Mucosa of stomach (tissue), 1 donor: ENCODE results near the gene TRIML1.
"Not testable (repeated sequence)": the region's sequence is repeated elsewhere in the genome, so short reads cannot be mapped to it uniquely, and the experiment has no call there.

Experiments
- H3K27me3 ChIP-seq: one replicate; pipeline ENCODE4 v1.7.0; 2013; ENCODE audit warnings: mild to moderate bottlenecking, low read length; ENCODE audit not compliant: control insufficient read depth, insufficient read depth
- H3K36me3 ChIP-seq: one replicate; pipeline ENCODE4 v1.7.0; 2013; ENCODE audit warnings: low read length; ENCODE audit not compliant: control insufficient read depth, insufficient read depth
- H3K4me1 ChIP-seq: one replicate; pipeline ENCODE4 v1.7.0; 2013; ENCODE audit warnings: mild to moderate bottlenecking, low read length; ENCODE audit not compliant: control insufficient read depth, insufficient read depth
- H3K4me3 ChIP-seq: one replicate; pipeline ENCODE4 v1.7.0; 2013; ENCODE audit warnings: low read length
- H3K9ac ChIP-seq: one replicate; pipeline ENCODE4 v1.7.0; 2013; ENCODE audit warnings: mild to moderate bottlenecking, low read length, moderate library complexity
- H3K9me3 ChIP-seq: one replicate; pipeline ENCODE4 v1.7.0; 2013; ENCODE audit warnings: mild to moderate bottlenecking, low read length, moderate library complexity; ENCODE audit not compliant: control insufficient read depth
- donor health status: Pancreatic carcinoma.

Gene TRIML1

GRCh38 chr4:188159513-188160226, 20.4 kb downstream of the TRIML1 start:
- H3K9me3 ChIP-seq, H3K36me3 ChIP-seq, H3K4me1 ChIP-seq, H3K4me3 ChIP-seq, H3K27me3 ChIP-seq, H3K9ac ChIP-seq: not testable (repeated sequence)

- Histone ChIP-seq H3K36me3 (no peaks in the 10 kb centered on the region), H3K9ac (no peak overlapping the region), H3K4me3 (no peak overlapping the region), H3K9me3 (no peaks in the 10 kb centered on the region), H3K4me1 (no peaks in the 10 kb centered on the region), H3K27me3 (no peaks in the 10 kb centered on the region)
Observed at GRCh38 chr4:188160406-188160805, 21.2 kb downstream of the TRIML1 start.

DNA sequence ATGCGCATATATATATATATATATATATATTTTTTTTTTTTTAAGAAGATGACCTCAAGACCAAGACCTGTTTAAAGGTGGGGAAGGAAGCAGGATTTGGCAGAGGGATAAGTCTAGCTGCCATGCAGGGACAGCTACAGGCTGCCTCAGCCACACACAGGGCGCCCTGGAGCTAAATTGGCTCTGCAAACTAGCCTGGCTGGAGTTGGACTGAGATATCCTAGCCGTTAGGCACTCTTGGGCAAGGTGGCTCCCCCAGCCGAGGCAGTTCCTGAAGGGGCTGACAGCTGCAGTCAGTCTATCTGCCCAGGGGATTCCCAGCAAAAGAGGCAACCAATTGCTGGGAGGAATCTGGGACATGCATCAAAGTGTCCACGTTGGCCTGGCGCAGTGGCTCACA, 21.9 kb downstream of the TRIML1 start:
- no peaks in the 10 kb centered on the region for H3K9me3 ChIP-seq
- H3K4me1 ChIP-seq: no peaks in the 10 kb centered on the region
- no peaks in the 10 kb centered on the region for H3K27me3 ChIP-seq
- H3K9ac ChIP-seq: no peak overlapping the region
- H3K4me3 ChIP-seq: no peak overlapping the region
- H3K36me3 ChIP-seq: no peaks in the 10 kb centered on the region

DNA sequence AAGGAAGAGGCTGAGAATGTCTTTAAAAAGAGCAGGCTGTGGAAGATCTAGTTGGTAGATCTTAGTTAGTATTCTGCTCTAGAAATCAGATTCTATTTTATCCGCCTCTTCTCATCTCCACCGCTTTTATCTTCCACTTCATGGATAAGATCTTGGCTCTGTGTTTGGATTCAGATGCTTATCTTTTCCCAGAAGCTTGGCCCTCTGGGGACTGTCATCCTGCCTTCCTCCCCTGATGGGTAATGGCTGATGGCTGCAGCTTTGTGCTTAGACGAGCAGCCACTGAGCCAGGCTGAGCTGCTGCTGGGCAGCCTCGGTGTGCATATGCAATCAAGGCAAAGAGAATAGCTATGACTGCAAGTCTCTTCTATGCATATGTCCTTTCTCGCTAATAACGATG, 23.5 kb downstream of the TRIML1 start:
- H3K27me3 ChIP-seq: no peaks in the 10 kb centered on the region
- no peaks in the 10 kb centered on the region for H3K4me1 ChIP-seq
- H3K36me3 ChIP-seq: no peaks in the 10 kb centered on the region
- no peak overlapping the region for H3K4me3 ChIP-seq
- H3K9me3 ChIP-seq: no peaks in the 10 kb centered on the region
- no peak overlapping the region for H3K9ac ChIP-seq

- H3K9ac ChIP-seq: no peak overlapping the region
- no peaks in the 10 kb centered on the region for H3K9me3 ChIP-seq
- no peaks in the 10 kb centered on the region for H3K27me3 ChIP-seq
- H3K4me3 ChIP-seq: no peak overlapping the region
- H3K36me3 ChIP-seq: no peaks in the 10 kb centered on the region
- no peaks in the 10 kb centered on the region for H3K4me1 ChIP-seq
Observed at GRCh38 chr4:188168726-188169373, 29.6 kb downstream of the TRIML1 start.

DNA sequence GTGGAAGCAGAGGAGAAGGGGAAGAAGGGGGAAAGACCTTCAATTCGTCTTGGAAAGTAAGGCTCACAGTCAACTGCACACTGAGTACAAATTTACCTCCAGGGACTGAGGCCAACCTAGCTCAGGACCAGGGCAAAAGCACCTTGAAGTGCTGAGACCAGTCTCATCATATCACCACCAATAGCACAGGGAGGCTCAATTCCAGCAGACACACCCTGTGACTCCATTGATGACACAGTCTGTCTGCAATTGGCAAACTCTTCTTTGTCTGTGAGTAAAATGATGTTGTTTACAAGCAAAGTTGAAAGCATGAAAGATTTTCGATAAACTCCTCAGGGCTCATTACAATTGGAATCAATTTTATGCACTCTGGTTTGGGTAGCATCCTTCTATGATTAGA, 32.3 kb downstream of the TRIML1 start:
- H3K9ac ChIP-seq: no peak overlapping the region
- H3K27me3 ChIP-seq: no peaks in the 10 kb centered on the region
- no peaks in the 10 kb centered on the region for H3K9me3 ChIP-seq
- no peak overlapping the region for H3K4me3 ChIP-seq
- H3K4me1 ChIP-seq: no peaks in the 10 kb centered on the region
- H3K36me3 ChIP-seq: no peaks in the 10 kb centered on the region

- Histone ChIP-seq H3K4me1 (no peaks in the 10 kb centered on the region), H3K9ac (no peak overlapping the region), H3K4me3 (no peak overlapping the region), H3K36me3 (no peaks in the 10 kb centered on the region), H3K27me3 (no peaks in the 10 kb centered on the region), H3K9me3 (no peaks in the 10 kb centered on the region)
Observed at GRCh38 chr4:188175288-188175687, 36.0 kb downstream of the TRIML1 start.

GRCh38 chr4:188177997-188178675, 38.9 kb downstream of the TRIML1 start:
- no peak overlapping the region for H3K4me3 ChIP-seq
- no peaks in the 10 kb centered on the region for H3K36me3 ChIP-seq
- no peaks in the 10 kb centered on the region for H3K27me3 ChIP-seq
- no peak overlapping the region for H3K9ac ChIP-seq
- no peaks in the 10 kb centered on the region for H3K4me1 ChIP-seq
- no peaks in the 10 kb centered on the region for H3K9me3 ChIP-seq

DNA sequence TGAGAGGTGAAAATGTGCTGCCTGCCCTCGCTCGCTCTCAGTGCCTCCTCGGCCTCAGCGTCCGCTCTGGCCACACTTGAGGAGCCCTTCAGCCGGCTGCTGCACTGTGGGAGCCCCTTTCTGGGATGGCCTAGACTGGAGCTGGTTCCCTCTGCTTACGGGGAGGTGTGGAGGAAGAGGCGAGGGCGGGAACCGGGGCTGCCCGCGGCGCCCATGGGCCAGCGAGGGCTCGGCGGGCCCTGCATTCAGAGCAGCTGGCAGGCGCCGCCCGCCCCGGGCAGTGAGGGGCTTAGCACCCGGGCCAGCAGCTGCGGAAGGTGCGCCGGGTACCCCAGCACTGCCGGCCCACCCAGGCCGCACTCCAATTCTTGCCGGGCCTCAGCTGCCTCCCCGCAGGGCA, 39.6 kb downstream of the TRIML1 start:
- no peaks in the 10 kb centered on the region for H3K27me3 ChIP-seq

GRCh38 chr4:188187106-188187505, 47.9 kb downstream of the TRIML1 start:
- Histone ChIP-seq H3K4me3 (no peak overlapping the region), H3K4me1 (no peaks in the 10 kb centered on the region), H3K9me3 (no peaks in the 10 kb centered on the region), H3K9ac (no peak overlapping the region), H3K27me3 (no peaks in the 10 kb centered on the region), H3K36me3 (no peaks in the 10 kb centered on the region)

More for the DNA sequence above, 39.6 kb downstream of the TRIML1 start:
- no peak overlapping the region for H3K9ac ChIP-seq
- H3K4me1 ChIP-seq: no peaks in the 10 kb centered on the region
- no peak overlapping the region for H3K4me3 ChIP-seq
- no peaks in the 10 kb centered on the region for H3K9me3 ChIP-seq
- H3K36me3 ChIP-seq: no peaks in the 10 kb centered on the region

GRCh38 chr4:188190461-188190860, 51.2 kb downstream of the TRIML1 start:
- H3K4me3 ChIP-seq: no peak overlapping the region
- no peak overlapping the region for H3K9ac ChIP-seq
- H3K27me3 ChIP-seq: no peaks in the 10 kb centered on the region
- no peaks in the 10 kb centered on the region for H3K4me1 ChIP-seq
- H3K36me3 ChIP-seq: no peaks in the 10 kb centered on the region
- H3K9me3 ChIP-seq: no peaks in the 10 kb centered on the region

GRCh38 chr4:188194421-188194820, 55.2 kb downstream of the TRIML1 start:
- no peaks in the 10 kb centered on the region for H3K36me3 ChIP-seq
- no peak overlapping the region for H3K9ac ChIP-seq
- H3K4me1 ChIP-seq: no peaks in the 10 kb centered on the region
- H3K9me3 ChIP-seq: no peaks in the 10 kb centered on the region
- H3K27me3 ChIP-seq: no peaks in the 10 kb centered on the region
- no peak overlapping the region for H3K4me3 ChIP-seq
